ENCODE results near the gene CTNNA3. TPM values are rescaled to one million over a fixed set of nuclear protein-coding genes. Genes with fewer than 3 reads are reported as not detected.

CTNNA3 gene
- total and polyA plus RNA-seq, 2 donors (not counting 3 experiments of a cell fraction or from before 2014, with no cell fraction given): not detected

DNA sequence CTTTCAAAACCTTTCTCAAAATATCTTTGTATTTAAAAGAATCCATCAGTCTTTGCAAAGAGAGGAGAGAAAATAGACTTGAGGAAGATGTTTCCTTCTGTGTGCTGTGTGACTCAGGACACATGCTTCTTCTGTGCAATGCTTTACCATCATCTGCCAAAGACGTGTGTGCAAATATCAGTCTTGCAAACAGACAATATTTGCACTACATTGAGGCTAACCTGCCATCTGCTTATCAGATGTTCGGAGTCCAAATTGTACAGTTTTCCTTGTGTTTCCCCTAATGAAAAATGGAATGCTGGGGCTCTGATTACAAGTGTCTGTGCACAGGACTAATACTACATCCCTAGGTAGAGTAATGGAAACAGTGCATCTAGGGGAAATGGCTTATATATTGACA is 1123.3 kb downstream of the CTNNA3 start:
- TF ChIP-seq, protein P1, sequence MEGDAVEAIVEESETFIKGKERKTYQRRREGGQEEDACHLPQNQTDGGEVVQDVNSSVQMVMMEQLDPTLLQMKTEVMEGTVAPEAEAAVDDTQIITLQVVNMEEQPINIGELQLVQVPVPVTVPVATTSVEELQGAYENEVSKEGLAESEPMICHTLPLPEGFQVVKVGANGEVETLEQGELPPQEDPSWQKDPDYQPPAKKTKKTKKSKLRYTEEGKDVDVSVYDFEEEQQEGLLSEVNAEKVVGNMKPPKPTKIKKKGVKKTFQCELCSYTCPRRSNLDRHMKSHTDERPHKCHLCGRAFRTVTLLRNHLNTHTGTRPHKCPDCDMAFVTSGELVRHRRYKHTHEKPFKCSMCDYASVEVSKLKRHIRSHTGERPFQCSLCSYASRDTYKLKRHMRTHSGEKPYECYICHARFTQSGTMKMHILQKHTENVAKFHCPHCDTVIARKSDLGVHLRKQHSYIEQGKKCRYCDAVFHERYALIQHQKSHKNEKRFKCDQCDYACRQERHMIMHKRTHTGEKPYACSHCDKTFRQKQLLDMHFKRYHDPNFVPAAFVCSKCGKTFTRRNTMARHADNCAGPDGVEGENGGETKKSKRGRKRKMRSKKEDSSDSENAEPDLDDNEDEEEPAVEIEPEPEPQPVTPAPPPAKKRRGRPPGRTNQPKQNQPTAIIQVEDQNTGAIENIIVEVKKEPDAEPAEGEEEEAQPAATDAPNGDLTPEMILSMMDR (IDR thresholded peaks at IDR 0.05; ENCODE audit: extremely low read depth in 1 of 2, insufficient read depth in 1 of 2, low read depth in 1 of 2, low read length in 2 of 2): no peak
- TF ChIP-seq MYC (IDR thresholded peaks at IDR 0.05; ENCODE audit: low read depth, low read length): no peak
- TF ChIP-seq, protein P2, sequence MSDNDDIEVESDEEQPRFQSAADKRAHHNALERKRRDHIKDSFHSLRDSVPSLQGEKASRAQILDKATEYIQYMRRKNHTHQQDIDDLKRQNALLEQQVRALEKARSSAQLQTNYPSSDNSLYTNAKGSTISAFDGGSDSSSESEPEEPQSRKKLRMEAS (IDR thresholded peaks at IDR 0.05; ENCODE audit: insufficient read depth, insufficient read length): no peak
- TF ChIP-seq EZH2 (IDR thresholded peaks at IDR 0.05; ENCODE audit: borderline replicate concordance, low read depth, low read length, severe bottlenecking): no peak
- no peak for TF ChIP-seq POLR2A (IDR thresholded peaks at IDR 0.05; ENCODE audit: low read depth, low read length)
- no peak for TF ChIP-seq JUN (IDR thresholded peaks at IDR 0.05; ENCODE audit: borderline replicate concordance, insufficient read depth, insufficient read length, low read depth)
- no peak for TF ChIP-seq FOS (IDR thresholded peaks at IDR 0.05; ENCODE audit: borderline replicate concordance, insufficient read depth, low read length)
- no peak for TF ChIP-seq POLR2AphosphoS5 (IDR thresholded peaks at IDR 0.05; ENCODE audit: insufficient read depth, low read depth, low read length)
- no peak for TF ChIP-seq GATA2 (IDR thresholded peaks at IDR 0.05; ENCODE audit: insufficient read depth, insufficient read length, low read depth, low read length)
- no peaks in the 10 kb centered on the region for H3K9me1 ChIP-seq (replicated peaks; ENCODE audit: control insufficient read depth, extremely low read depth, insufficient read depth, low read length)
- POLR2A ChIA-PET: no interaction called here
- H3K27me3 ChIP-seq (ENCODE audit: control insufficient read depth in 2 of 2, insufficient read depth in 2 of 2, low read length in 2 of 2): no peaks in the 10 kb centered on the region
- H3K79me2 ChIP-seq (ENCODE audit: control insufficient read depth, insufficient read depth, low read length): no peaks in the 10 kb centered on the region
- H3K36me3 ChIP-seq (ENCODE audit: control insufficient read depth in 2 of 2, extremely low read depth in 1 of 2, insufficient read depth in 2 of 2, low read length in 2 of 2): no peaks in the 10 kb centered on the region
- H3K27ac ChIP-seq (ENCODE audit: insufficient read depth, low read depth, low read length): no peak overlapping the region
- H3K9me3 ChIP-seq (replicated peaks; ENCODE audit: control insufficient read depth, insufficient read depth, low read length): no peaks in the 10 kb centered on the region
- BruUV-seq (replicated peaks): no TSS peak
- H3K4me2 ChIP-seq (ENCODE audit: insufficient read depth, low read length): no peak overlapping the region
- no peak for FAIRE-seq
- CTCF ChIA-PET: no interaction called here
- dilution Hi-C loops (cut with MboI; ENCODE audit: extremely low pct_ligation_motif_present, low sequenced_read_pairs) (no loop called here), intact Hi-C loops (cut with micrococcal nuclease) (no loop called here)
- H3K4me3 ChIP-seq (replicated peaks in 1 of 3; ENCODE audit: insufficient read depth in 1 of 3, low read depth in 1 of 3, low read length in 3 of 3): no peak overlapping the region
- H4K20me1 ChIP-seq (replicated peaks; ENCODE audit: control insufficient read depth, extremely low read depth, insufficient read depth, low read length): no peaks in the 10 kb centered on the region
- no peak for DNase-seq (ENCODE audit: low read depth, low spot score)
- H3K9ac ChIP-seq (replicated peaks; ENCODE audit: extremely low read depth, insufficient read depth, low read length): no peak overlapping the region
- no peak overlapping the region for H2AFZ ChIP-seq (ENCODE audit: low read depth, low read length)
- H3K4me1 ChIP-seq (ENCODE audit: control insufficient read depth, extremely low read depth, insufficient read depth, low read length): no peaks in the 10 kb centered on the region
